Right kidney (tissue), 1 donor: ENCODE results near the gene POP5.
A peak's percentile ranks its signal among the peaks of the same experiment; 100 is the strongest.
"Not testable (repeated sequence)": the region's sequence is repeated elsewhere in the genome, so short reads cannot be mapped to it uniquely, and the experiment has no call there.

Experiments
- DNase-seq: peaks from one replicate; pipeline ENCODE4 v3.0.0-alpha.2; 2016

The POP5 gene

DNA sequence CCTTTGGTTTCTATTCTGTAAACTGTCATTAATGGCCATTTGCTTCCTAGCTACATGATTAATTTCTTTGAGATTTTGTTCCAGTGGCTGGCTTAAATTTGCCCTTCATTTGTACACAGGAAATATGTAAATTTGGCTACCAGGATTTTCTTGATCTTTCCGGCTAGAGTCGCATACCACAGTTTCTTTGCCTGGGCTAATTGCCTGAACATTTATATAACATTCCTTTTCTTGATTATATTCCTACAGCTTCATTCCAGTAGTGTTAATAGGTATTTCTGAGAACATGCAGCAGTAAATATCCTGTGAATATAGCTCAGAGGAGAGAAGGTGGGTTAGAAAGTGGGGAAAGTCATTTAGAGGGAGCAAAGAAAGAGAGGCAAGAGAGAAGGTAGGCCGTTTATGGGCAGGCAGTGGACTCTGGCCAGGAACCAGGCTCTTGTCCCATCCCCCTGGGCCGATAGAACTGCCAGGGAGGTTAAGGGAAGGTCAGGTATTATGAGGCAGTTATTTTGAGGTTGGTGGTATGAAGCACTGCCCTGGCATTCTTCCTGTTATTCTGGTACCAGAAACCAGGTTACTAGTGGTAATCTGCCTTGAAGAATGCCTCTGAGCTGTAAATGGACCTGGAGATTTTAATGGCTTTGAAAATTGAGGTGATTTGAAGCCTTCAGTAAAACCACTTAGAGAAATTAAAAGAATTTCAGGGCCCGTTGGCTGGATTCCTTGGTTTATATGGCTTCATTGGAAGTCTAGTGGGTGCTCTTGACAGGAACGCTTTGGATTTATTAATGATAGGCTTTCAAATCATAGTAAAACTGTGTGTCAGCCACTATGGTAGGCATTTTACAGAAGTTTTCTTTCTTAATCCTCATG is 42.7 kb downstream of the POP5 start:
- DNase-seq: no peak

DNA sequence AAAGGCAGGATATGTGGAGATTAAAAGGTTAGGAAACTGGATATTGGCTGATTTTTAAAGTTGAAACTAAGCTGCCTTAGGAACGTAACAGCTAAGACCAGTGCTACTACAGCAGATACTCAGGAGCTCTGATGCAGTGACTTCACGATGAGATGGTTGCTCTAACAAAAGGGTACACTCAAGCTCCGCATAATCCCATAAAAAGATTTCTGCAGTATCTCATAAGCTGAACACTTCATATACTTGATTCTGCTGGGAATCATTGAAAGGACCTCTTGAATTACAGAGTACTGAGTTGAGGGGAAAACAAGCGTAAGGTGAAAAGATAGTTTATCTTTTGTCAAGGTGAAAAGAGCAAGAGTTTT is 43.4 kb downstream of the POP5 start:
- no peak for DNase-seq

DNA sequence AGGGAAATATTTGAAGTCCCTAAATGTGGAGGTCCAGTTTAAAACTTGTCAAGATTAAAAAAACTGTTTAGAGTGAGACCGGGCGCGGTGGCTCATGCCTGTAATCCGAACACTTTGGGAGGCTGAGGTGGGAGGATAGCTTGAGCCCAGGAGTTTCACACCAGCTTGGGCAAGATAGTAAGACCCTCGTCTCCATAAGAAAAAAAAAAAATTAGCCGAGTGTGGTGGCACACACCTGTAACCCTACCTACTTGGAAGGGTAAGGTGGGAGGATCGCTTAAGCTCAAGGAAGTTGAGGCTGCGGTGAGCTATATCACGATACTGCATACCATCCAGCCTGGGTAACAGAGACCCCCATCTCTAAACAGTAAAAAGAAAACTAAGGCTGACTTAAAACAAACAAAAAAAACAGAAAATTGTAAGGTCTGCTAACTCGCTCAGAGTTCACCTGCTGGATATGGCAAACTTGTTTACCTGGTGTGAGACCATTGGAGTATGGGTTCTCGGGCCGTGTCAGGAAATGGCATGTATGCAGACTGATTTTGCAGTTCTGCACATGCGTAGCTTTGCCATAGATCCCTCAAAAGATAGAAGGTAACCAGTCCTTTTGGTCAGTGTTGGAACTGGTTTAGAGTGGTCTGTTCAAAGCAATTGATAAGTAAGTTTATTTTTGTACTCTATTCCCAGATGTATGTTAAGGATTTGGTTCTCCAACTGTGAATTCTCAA is 45.0 kb downstream of the POP5 start:
- no peak for DNase-seq

DNA sequence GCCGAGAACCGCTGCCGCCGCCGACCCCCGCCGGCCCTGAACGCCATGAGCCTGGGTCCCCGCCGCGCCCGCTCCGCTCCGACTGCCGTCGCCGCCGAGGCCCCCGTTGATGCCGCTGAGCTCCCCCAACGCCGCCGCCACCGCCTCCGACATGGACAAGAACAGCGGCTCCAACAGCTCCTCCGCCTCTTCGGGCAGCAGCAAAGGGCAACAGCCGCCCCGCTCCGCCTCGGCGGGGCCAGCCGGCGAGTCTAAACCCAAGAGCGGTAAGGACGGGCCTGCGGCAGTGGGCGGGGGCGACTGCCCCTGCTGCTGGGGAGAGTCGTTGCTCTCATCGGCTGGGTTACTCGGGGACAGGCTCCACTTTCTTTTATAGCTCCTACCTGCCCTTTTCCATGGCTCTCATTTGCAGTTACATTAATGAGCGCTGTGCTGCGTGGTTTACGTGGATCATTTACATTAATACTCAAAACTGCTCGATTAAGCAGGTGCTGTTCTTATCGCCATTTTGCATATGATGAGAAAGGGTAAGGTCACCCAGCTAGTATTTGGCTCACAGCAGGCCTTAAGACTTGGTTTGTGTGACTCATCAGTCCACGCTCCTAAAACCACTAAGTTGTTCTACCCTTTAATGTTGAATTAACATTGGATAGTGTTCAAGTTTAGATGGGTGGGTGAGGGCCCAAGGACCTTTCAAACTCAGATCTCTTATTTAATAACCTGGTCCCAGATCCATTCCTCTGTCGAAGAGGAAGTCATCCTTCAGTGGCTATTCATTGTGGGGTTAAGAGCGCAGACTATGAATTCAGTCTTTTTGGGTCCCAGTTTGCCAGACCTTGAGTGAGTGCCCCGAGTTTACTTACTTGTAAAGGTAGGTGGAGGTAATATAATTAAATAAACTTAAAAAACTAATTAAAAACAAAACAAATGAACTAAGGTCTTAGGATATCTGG is 46.2 kb downstream of the POP5 start:
- DNase-seq: no peak

DNA sequence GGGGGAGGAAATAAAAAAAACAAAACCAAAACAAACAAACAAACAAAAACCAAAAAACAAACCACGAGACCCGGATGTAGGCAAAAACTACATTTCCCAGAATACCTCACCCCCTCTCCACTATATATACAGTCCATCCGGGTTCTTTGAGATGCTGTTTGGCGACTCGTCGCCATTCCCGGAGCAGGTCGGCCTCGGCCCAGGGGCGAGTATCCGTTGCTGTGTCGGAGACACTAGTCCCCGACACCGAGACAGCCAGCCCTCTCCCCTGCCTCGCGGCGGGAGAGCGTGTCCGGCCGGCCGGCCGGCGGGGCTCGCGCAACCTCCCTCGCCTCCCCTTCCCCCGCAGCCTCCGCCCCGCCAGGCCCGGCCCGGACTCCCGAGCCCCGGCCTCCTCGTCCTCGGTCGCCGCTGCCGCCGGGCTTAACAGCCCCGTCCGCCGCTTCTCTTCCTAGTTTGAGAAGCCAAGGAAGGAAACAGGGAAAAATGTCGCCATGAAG is 46.9 kb downstream of the POP5 start, which contains the start of gene RNF10:
Gene RNF10, plus strand, starts transcription at position 154 of the 500 bp plus-strand sequence. CDS start 456 bp downstream, outside the sequence.
- DNase-seq: peak; percentile 97

DNA sequence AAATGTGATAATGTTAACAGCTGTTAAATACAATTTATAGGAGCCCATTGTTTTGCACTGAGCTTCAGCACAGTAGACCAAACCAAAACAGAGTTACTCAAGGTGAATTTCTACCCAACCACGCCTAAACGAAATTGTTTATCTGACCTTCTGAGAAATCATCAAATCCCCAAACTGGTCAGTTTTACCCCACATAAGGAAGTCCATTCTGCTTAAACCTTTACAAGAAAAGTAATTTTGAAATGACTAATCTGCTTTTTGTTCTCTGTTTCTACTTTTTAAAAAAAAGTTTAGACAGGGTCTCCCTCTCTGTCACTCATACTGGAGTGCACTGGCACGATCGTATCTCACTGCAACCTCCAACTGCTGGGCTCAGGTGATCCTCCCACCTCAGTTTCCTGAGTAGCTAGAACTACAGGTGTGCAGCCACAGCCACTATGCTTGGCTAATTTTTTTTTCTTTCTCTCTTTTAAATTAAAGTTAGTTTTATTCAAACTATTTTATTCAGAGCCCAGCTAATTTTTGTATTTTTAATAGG is 48.4 kb downstream of the POP5 start:
- no peak for DNase-seq

DNA sequence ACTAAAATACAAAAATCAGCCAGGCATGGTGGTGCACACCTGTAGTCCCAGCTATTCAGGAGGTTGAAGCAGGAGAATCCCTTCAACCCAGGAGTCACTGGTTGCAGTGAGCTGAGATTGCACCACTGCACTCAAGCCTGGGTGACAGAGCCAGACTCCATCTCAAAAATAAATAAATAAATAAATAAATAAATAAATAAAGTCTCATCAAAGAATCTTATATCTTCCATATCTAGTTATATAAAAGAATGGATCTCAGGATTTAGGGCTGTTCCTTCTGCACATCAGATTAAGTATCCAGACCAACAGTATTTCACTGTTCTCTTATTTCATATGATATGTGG is 50.8 kb downstream of the POP5 start:
- not testable (repeated sequence) for DNase-seq

DNA sequence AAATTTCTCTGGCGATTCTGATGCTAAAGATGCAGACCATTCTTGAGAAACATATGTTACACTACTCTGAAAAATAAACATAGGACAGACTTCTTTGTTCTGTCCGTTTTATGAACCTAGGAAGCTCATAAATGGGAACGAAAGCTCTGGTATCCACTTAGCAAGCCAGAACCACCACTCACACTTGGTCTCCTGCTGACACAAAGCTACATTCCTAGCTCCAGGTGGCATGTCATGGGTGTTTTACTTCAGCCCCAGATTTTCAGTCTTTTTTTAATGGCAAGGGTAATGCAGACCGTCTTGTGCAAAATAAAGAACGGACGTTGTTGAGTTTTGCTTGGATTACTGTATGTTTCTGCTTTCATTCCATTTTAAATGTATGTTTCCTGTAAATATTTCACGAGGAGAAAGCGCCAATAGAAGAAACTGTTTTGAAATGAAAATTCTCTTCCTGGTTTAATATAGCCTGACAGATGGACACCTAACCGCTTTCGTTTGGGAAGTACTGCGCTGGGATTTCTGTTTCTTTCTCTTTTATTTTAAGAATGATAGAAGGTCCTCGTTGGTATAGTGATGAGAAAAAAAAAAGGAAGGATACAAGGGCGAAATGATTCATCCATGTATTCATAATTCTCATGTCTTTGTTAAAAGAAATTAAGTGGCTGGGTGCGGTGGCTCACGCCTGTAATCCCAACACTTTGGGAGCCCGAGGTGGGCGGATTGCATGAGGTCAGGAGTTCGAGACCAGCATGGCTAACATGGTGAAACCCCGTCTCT is 51.4 kb downstream of the POP5 start:
- DNase-seq: peak; percentile 63

DNA sequence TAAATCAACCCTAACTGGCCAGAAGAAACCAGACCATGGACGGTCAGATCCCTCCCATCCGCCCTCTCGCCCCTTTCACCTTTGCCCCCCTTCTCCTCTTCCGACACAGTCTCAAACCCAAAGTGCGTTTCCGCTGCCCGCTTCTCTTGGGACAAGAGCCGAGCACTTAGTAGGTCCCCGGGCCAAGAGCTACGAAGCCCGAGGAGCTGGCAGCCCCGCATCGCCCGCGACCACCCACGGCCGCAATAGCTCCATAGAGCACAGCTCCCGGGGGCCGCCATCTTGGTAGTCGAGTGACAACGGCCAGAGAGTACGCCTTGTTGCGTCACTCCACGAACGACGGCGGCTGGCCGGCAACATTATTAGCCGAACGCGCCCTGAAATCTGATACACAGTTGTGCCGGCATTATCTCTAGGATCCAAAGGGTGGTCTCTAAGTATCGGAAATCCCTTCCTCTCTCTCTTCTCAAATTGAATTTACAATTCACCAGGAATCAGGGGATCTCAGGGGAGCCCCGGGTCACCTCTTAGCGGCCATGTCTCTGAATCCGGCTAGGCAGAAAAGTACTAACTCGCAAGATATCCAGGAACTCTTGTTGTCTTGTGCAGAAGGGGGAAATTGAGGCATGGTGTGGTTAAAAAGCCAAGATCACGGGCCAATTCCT is 52.2 kb downstream of the POP5 start, which contains the start of gene COQ5:
Gene COQ5, minus strand, starts transcription at position 298 of the 665 bp plus-strand sequence. Its CDS starts 17 bp downstream, at position 281.
- DNase-seq: peak; percentile 98
